K562 (cell line): Measurements from ENCODE around the gene COQ10B. TPM values are rescaled to one million over a fixed set of nuclear protein-coding genes. Genes with fewer than 3 reads are reported as not detected.
A peak's percentile ranks its signal among the peaks of the same experiment; 100 is the strongest.

Source experiments
- ATAC-seq: fragments of 200-7000 bp; cut with Tn5 transposase; 3 replicates; pipeline ENCODE4 v1.9.1; 2020; ENCODE audit warnings: moderate library complexity
- Bru-seq: library from RNA; stranded (reverse); fragments of 400-500 nt; gene quantifications from one replicate; lab custom pipeline; 2021; lab: Mats Ljungman, UMichigan
- BruChase-seq, 2 experiments: library from RNA; stranded (reverse); fragments of 400-500 nt; gene quantifications; one replicate each; lab custom pipeline; 2021; lab: Mats Ljungman, UMichigan
- BruUV-seq: library from RNA; stranded (reverse); fragments of 400-500 nt; replicated peaks from 2 replicates; lab custom pipeline; 2021; lab: Mats Ljungman, UMichigan
- CTCF ChIA-PET: fragments of 300-600 bp; formaldehyde crosslinking; extraction: SDS; loops from one replicate; lab custom pipeline; 2021; ENCODE audit warnings: low intra/inter-chr PET ratio; lab: Yijun Ruan, JAX
- POLR2A ChIA-PET: fragments of 300-600, 350-650 bp; sonication (Branson Sonifier 250); formaldehyde crosslinking; extraction: SDS; loops from one replicate; lab custom pipeline; 2021; ENCODE audit warnings: antibody characterized with exemption, inconsistent platforms; lab: Yijun Ruan, JAX
- DNase-seq, 4 experiments: peaks; one replicate each; pipeline versions ENCODE4 v3.0.0 to v3.0.0-alpha.2; 2011 to 2018; ENCODE audit warnings: low spot score in 3 of 4, mixed read lengths in 3 of 4; ENCODE audit errors: extremely low read depth in 1 of 4
- FAIRE-seq: peaks from 2 replicates; lab custom pipeline; 2011; peaks lifted over from hg19 to GRCh38; lab: Jason Lieb, UNC
- H2AFZ ChIP-seq: 2 replicates; pipeline ENCODE4 v1.6.0; 2011; ENCODE audit warnings: low read depth, low read length, control low read depth, inconsistent platforms
- H3K27ac ChIP-seq: fragments of 200-600 bp; 3 replicates; pipeline ENCODE4 v1.8.0; 2011; ENCODE audit warnings: low read depth, mild to moderate bottlenecking, control low read depth, inconsistent platforms, low read length, moderate library complexity, mixed read lengths; ENCODE audit errors: extremely low read depth
- H3K27me3 ChIP-seq, 2 experiments: fragments of 300-600 bp in 1 of 2; 2 replicates in 1 of 2; 3 replicates in 1 of 2; pipeline versions ENCODE4 v1.6.0 to v1.8.0; 2011; ENCODE audit warnings: inconsistent platforms in 2 of 2, low read length in 2 of 2, mild to moderate bottlenecking in 1 of 2, mixed read lengths in 1 of 2, moderate library complexity in 1 of 2; ENCODE audit not compliant: control insufficient read depth in 2 of 2, insufficient read depth in 2 of 2
- H3K36me3 ChIP-seq: fragments of 300-600 bp; 3 replicates; pipeline ENCODE4 v1.8.0; 2011; ENCODE audit warnings: mild to moderate bottlenecking, low read length, inconsistent platforms; ENCODE audit not compliant: control insufficient read depth, insufficient read depth
- H3K4me1 ChIP-seq, 2 experiments: fragments of 200-600 bp in 1 of 2; replicated peaks in 1 of 2; 2 replicates in 1 of 2; 3 replicates in 1 of 2; pipeline versions ENCODE4 v1.5.1 to v1.8.0; 2011; ENCODE audit warnings: inconsistent platforms in 2 of 2, low read length in 2 of 2, mild to moderate bottlenecking in 1 of 2, mixed read lengths in 1 of 2, moderate library complexity in 1 of 2; ENCODE audit not compliant: control insufficient read depth in 2 of 2, insufficient read depth in 2 of 2
- H3K4me2 ChIP-seq: 2 replicates; pipeline ENCODE4 v1.6.1; 2011; ENCODE audit warnings: low read length, control low read depth, inconsistent platforms, mixed read lengths; ENCODE audit not compliant: insufficient read depth
- H3K4me3 ChIP-seq: fragments of 200-600 bp; sonication (generic), shearing (Covaris generic); 2 replicates; pipeline ENCODE4 v1.5.1; 2016; ENCODE audit warnings: control low read depth, inconsistent platforms
- H3K79me2 ChIP-seq: fragments of 200-600 bp; 3 replicates; pipeline ENCODE4 v1.8.0; 2011; ENCODE audit warnings: low read length, inconsistent platforms; ENCODE audit not compliant: control insufficient read depth, insufficient read depth
- H3K9ac ChIP-seq, 2 experiments: 2 replicates each; pipeline versions ENCODE4 v1.6.0 to v1.6.1; 2011; ENCODE audit warnings: low read depth in 2 of 2, low read length in 2 of 2, control low read depth in 1 of 2, inconsistent platforms in 1 of 2, mild to moderate bottlenecking in 1 of 2, mixed read lengths in 1 of 2; ENCODE audit not compliant: insufficient read depth in 1 of 2
- H3K9me1 ChIP-seq: one replicate; pipeline ENCODE4 v1.6.0; 2011; ENCODE audit warnings: inconsistent platforms, mild to moderate bottlenecking, low read length, moderate library complexity; ENCODE audit not compliant: control insufficient read depth, insufficient read depth
- H3K9me3 ChIP-seq: replicated peaks from 2 replicates; pipeline ENCODE4 v1.5.1; 2011; ENCODE audit warnings: low read depth, low read length, inconsistent platforms; ENCODE audit not compliant: control insufficient read depth, insufficient read depth
- H4K20me1 ChIP-seq: replicated peaks from 2 replicates; pipeline ENCODE4 v1.6.1; 2011; ENCODE audit warnings: low read length, inconsistent platforms, mixed read lengths; ENCODE audit not compliant: control insufficient read depth, insufficient read depth
- BRF1 ChIP-seq: IDR thresholded peaks from 3 replicates; pipeline ENCODE4 v1.6.1; 2011; ENCODE audit warnings: borderline replicate concordance, mild to moderate bottlenecking; ENCODE audit not compliant: insufficient read length; ENCODE audit errors: extremely low read depth
- CEBPB ChIP-seq: fragments of 450-650 bp; IDR thresholded peaks from 2 replicates; pipeline ENCODE4 v1.6.1; 2016; ENCODE audit warnings: missing genetic modification characterization, missing compliant biosample characterization
- CREB3L1 ChIP-seq: fragments of 450-650 bp; IDR thresholded peaks from 2 replicates; pipeline ENCODE4 v1.6.1; 2014; ENCODE audit warnings: low read depth, mild to moderate bottlenecking, moderate library complexity, borderline replicate concordance
- CREBBP ChIP-seq: IDR thresholded peaks from one replicate; pipeline ENCODE4 v1.6.1; 2012; ENCODE audit warnings: low read depth, mild to moderate bottlenecking, control low read depth, inconsistent platforms, low read length
- DNMT1 ChIP-seq: fragments of 450-650 bp; IDR thresholded peaks from 2 replicates; pipeline ENCODE4 v1.6.1; 2016; ENCODE audit warnings: antibody characterized with exemption, mild to moderate bottlenecking
- NCOA4 ChIP-seq: fragments of 450-650 bp; IDR thresholded peaks from 2 replicates; pipeline ENCODE4 v1.6.1; 2018; ENCODE audit warnings: mild to moderate bottlenecking; ENCODE audit not compliant: partially characterized antibody
- RBBP5 ChIP-seq: fragments of 200-600 bp; sonication (generic); IDR thresholded peaks from 2 replicates; pipeline ENCODE4 v1.6.1; 2012; ENCODE audit warnings: borderline replicate concordance, mild to moderate bottlenecking, low read length, control low read depth, inconsistent platforms; ENCODE audit not compliant: insufficient read depth, poor library complexity, severe bottlenecking
- ZFPM2 ChIP-seq: fragments of 250-450 bp; sonication (Bioruptor Pico); IDR thresholded peaks from 2 replicates; pipeline ENCODE4 v1.5.1; 2022; ENCODE audit warnings: mild to moderate bottlenecking
- WGBS: fragments of 100-300 bp; shearing (Covaris generic); methylation state at CpG from one replicate; pipeline ENCODE4 v1.1.6; 2016; ENCODE audit warnings: low coverage, mixed read lengths; ENCODE audit not compliant: insufficient coverage; ENCODE audit errors: missing lambda C conversion rate; 5-methylcytosine and 5-hydroxymethylcytosine counted together
- in situ Hi-C: fragments of 300-500 bp; cut with MboI; formaldehyde crosslinking; loops from 4 replicates; pipeline ENCODE4 v1.15.0; 2018; ENCODE audit warnings: inconsistent platforms, mixed read lengths
- intact Hi-C: fragments of 100-400 bp; cut with micrococcal nuclease; formaldehyde crosslinking; loops from 2 replicates; pipeline ENCODE4 v1.14.2; 2022
- long read RNA-seq, 3 experiments: library from polyadenylated mRNA in 2 of 3; library from RNA in 1 of 3; unstranded in 2 of 3; stranded (forward) in 1 of 3; transcript quantifications; one replicate each; pipeline ENCODE4 v2.0.0, GENCODE V29; 2019 to 2022
- polyA minus RNA-seq, 3 experiments: library from RNA; depleted of rRNA, polyadenylated mRNA; stranded (reverse); fragments of >200 nt; gene quantifications; 2 replicates each; pipeline ENCODE4 v1.2.3, GENCODE V29; 2011
- polyA plus RNA-seq, 8 experiments: library from polyadenylated mRNA; depleted of rRNA in 4 of 8; stranded (reverse) in 5 of 8; unstranded in 3 of 8; fragments of >200 nt; fragmentation: Nextera tagmentation in 2 of 8; fragmentation: Illumina TruSeq in 1 of 8; extraction: Ambion mirVana in 2 of 8; extraction: Trizol in 1 of 8; gene quantifications; 2 replicates each; pipeline versions ENCODE4 v1.2.1 to v1.2.3, GENCODE V29; 2011 to 2014; ENCODE audit warnings: inconsistent platforms in 1 of 8, missing spikeins in 1 of 8
- total RNA-seq, 7 experiments: library from RNA; depleted of rRNA in 6 of 7; stranded (reverse); fragments of >200 nt in 6 of 7; fragmentation: Illumina TruSeq in 2 of 7; extraction: Trizol in 2 of 7; gene quantifications; 2 replicates each; pipeline versions ENCODE4 v1.2.1 to v1.2.3, GENCODE V29; 2011 to 2021; ENCODE audit warnings: low replicate concordance in 1 of 7
- TF ChIP-seq, protein P1 (sequence below): fragments of 450-650 bp; IDR thresholded peaks from 2 replicates; pipeline ENCODE4 v1.6.1; 2016; ENCODE audit warnings: low read depth, mild to moderate bottlenecking, moderate library complexity
- TF ChIP-seq, protein P2 (sequence below): sonication (generic); formaldehyde crosslinking; IDR thresholded peaks from 2 replicates; pipeline ENCODE4 v1.8.1; 2023; ENCODE audit warnings: mild to moderate bottlenecking, missing genetic modification reagents

The COQ10B gene
- total RNA-seq (2011; cell fraction: chromatin; rRNA removed; ENCODE audit: low replicate concordance) = 8.4 and 11.7 TPM in 2 replicates
- 7.0 and 9.7 TPM in 2 replicates for total RNA-seq (2011; cell fraction: nucleolus; rRNA removed)
- 10.8 and 22.4 TPM in 2 replicates for total RNA-seq (2011; cell fraction: nucleoplasm; rRNA removed)
- total RNA-seq (2014; rRNA removed) (6.9 and 7.6 TPM in 2 replicates), total RNA-seq (2014; rRNA removed; fragmentation: Illumina TruSeq; extraction: Trizol) (13.1 and 15.9 TPM in 2 replicates), total RNA-seq (2015; rRNA removed; fragmentation: Illumina TruSeq; extraction: Trizol) (10.8 and 11.1 TPM in 2 replicates), total RNA-seq (2021) (8.5 and 9.8 TPM in 2 replicates), polyA plus RNA-seq (2011; rRNA removed) (1.8 and 3.1 TPM in 2 replicates), polyA plus RNA-seq (2014; fragmentation: Illumina TruSeq; extraction: Trizol) (8.8 and 9.7 TPM in 2 replicates), polyA plus RNA-seq (2014; fragmentation: Nextera tagmentation; extraction: Ambion mirVana) (1 to 10 TPM; 7.2 to 7.7 TPM), polyA plus RNA-seq (2014; rRNA removed) (7.1 and 9.3 TPM in 2 replicates), polyA minus RNA-seq (2011; rRNA and poly(A)+ RNA removed) (4.2 and 4.7 TPM in 2 replicates), Bru-seq, nascent RNA (percentile 80 among the genes with signal in this experiment), BruChase-seq, experiment 1, labeled RNA remaining after a 2-hour chase (percentile 76 among the genes with signal in this experiment), BruChase-seq, experiment 2, labeled RNA remaining after a 6-hour chase (percentile 77 among the genes with signal in this experiment)
- 0.86 and 1.4 TPM in 2 replicates for polyA plus RNA-seq (2011; cell fraction: cytosol; rRNA removed)
- 1.5 and 1.9 TPM in 2 replicates for polyA plus RNA-seq (2011; cell fraction: nucleus; rRNA removed)
- polyA plus RNA-seq (2012) = 6.8 and 10.0 TPM in 2 replicates
- polyA minus RNA-seq (2011; cell fraction: cytosol; rRNA and poly(A)+ RNA removed) = 1.1 and 1.7 TPM in 2 replicates
- polyA minus RNA-seq (2011; cell fraction: nucleus; rRNA and poly(A)+ RNA removed) = 5.7 and 8.9 TPM in 2 replicates
- long read RNA-seq, experiment 1, transcript COQ10B-201 (5 exons, 2,239 nt) = major isoform, 68 of 70 reads
- long read RNA-seq, experiment 1, partial matches to known transcripts = 0 of 70 reads
- long read RNA-seq, experiment 1, other reads (novel, unspliced or antisense) = 2 of 70 reads
- long read RNA-seq, experiment 2, partial matches to known transcripts = 12 of 13 reads
- long read RNA-seq, experiment 2, other reads (novel, unspliced or antisense) = 0 of 13 reads
- long read RNA-seq, experiment 3, transcript COQ10B-201 (5 exons, 2,239 nt) = major isoform, 21 of 22 reads
- long read RNA-seq, experiment 3, partial matches to known transcripts = 0 of 22 reads
- long read RNA-seq, experiment 3, other reads (novel, unspliced or antisense) = 1 of 22 reads

GRCh38 chr2:197453123-197453913, at the start of gene COQ10B:
Gene COQ10B (plus strand): TSS chr2:197453552. CDS start chr2:197453561, 9 bp downstream.
- Histone ChIP-seq H3K9ac (peak within 1 kb of the TSS; percentile 98 to 99), H3K36me3 (peaks cover 4% of the 10 kb centered on the region; the same call in 1 of the 3 replicates), H3K27me3 (no peaks in the 10 kb centered on the region), H2AFZ (peak within 1 kb of the TSS; percentile 93), H4K20me1 (no peaks in the 10 kb centered on the region), H3K9me3 (no peaks in the 10 kb centered on the region), H3K4me3 (peak within 1 kb of the TSS; percentile 97), H3K4me1 (peaks cover 0 to 3% of the 10 kb centered on the region in 2 experiments; a peak in 3 of 5 replicates), H3K79me2 (peaks cover 45% of the 10 kb centered on the region), H3K4me2 (peak within 1 kb of the TSS; percentile 97), H3K9me1 (no peaks in the 10 kb centered on the region), H3K27ac (peak within 1 kb of the TSS; percentile 99)
- intact Hi-C loops = loop anchor here (1.0 to 5.0 kb wide), 3 partner anchors 18 to 144 kb away; partner anchors contain the start of gene SF3B1
- ChIA-PET CTCF (no interaction called here), POLR2A (interaction anchor here (0.5 to 2.2 kb wide), 12 partner anchors 10 to 549 kb away, joined by 3 to 10 read pairs (median 6); partner anchors contain the start of genes HSPD1 and SF3B1)
- TSS peak; percentile 73 for BruUV-seq
- FAIRE-seq = peak; percentile 98
- peak; percentile 98 for ATAC-seq
- peak; percentile 91 to 98 (median 94) for DNase-seq
- 1% methylated on average over 37 of the region's 70 CpGs for WGBS
- in situ Hi-C loops = no loop called here
- TF ChIP-seq BRF1 (no peak), DNMT1 (no peak), NCOA4 (no peak), CREBBP (no peak), CREB3L1 (peak; percentile 80; the same call in 1 of the 2 replicates), RBBP5 (peak; percentile 65), ZFPM2 (CRISPR knock-in tag) (no peak), CEBPB (tag) (peak; percentile 97)
- TF ChIP-seq, protein P1, sequence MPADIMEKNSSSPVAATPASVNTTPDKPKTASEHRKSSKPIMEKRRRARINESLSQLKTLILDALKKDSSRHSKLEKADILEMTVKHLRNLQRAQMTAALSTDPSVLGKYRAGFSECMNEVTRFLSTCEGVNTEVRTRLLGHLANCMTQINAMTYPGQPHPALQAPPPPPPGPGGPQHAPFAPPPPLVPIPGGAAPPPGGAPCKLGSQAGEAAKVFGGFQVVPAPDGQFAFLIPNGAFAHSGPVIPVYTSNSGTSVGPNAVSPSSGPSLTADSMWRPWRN = no peak
- TF ChIP-seq, protein P2, sequence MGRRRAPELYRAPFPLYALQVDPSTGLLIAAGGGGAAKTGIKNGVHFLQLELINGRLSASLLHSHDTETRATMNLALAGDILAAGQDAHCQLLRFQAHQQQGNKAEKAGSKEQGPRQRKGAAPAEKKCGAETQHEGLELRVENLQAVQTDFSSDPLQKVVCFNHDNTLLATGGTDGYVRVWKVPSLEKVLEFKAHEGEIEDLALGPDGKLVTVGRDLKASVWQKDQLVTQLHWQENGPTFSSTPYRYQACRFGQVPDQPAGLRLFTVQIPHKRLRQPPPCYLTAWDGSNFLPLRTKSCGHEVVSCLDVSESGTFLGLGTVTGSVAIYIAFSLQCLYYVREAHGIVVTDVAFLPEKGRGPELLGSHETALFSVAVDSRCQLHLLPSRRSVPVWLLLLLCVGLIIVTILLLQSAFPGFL = no peak
